ENCODE data around the gene TOPBP1. TPM values are rescaled to one million over a fixed set of nuclear protein-coding genes. Genes with fewer than 3 reads are reported as not detected.

Gene TOPBP1
- total RNA-seq, 1 donor from 2014 or later: 23.9 TPM

DNA sequence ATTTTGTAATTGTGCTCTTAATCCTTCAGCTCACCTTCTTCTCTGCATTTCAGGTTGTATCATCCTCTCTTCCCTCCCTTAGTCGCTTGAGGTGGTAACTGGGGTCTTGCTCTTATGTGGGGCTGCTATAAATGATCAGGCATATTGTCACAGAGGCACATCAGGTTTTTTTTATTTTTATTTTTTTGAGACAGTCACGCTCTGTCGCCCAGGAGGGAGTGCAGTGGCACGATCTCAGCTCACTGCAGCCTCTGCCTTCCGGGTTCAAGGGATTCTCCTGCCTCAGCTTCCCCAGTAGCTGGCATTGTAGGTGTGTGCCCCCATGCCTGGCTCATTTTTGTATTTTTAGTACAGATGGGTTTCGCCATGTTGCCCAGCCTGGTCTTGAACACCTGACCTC is 78.3 kb downstream of the TOPBP1 start:
- no peaks in the 10 kb centered on the region for H3K27me3 Mint-ChIP-seq (ENCODE audit: low read depth, unreplicated experiment)
- H3K36me3 ChIP-seq (ENCODE audit: insufficient read depth, low read length): peaks cover 73% of the 10 kb centered on the region
- H4K20me1 ChIP-seq (ENCODE audit: insufficient read depth, low read length): peaks cover 89% of the 10 kb centered on the region
- no peak overlapping the region for H3K4me3 Mint-ChIP-seq (ENCODE audit: unreplicated experiment)
- H3K4me1 ChIP-seq (ENCODE audit: insufficient read depth, low read length): peaks cover 1% of the 10 kb centered on the region
- FAIRE-seq (no peak), DNase-seq (ENCODE audit: low read depth) (no peak)
- no peaks in the 10 kb centered on the region for H3K27me3 ChIP-seq (ENCODE audit: insufficient read depth, low read length)
- no peaks in the 10 kb centered on the region for H3K9me3 ChIP-seq (ENCODE audit: insufficient read depth, low read depth, low read length)
- H3K4me1 Mint-ChIP-seq (ENCODE audit: low read depth, unreplicated experiment): peaks cover 23% of the 10 kb centered on the region
- no peaks in the 10 kb centered on the region for H3K9me3 Mint-ChIP-seq (ENCODE audit: unreplicated experiment)
- no peak overlapping the region for H3K4me2 ChIP-seq (ENCODE audit: low read length)
- no peak overlapping the region for H3K27ac ChIP-seq (ENCODE audit: low read depth, low read length)
- H3K36me3 Mint-ChIP-seq (ENCODE audit: low read depth, unreplicated experiment): peaks cover 10% of the 10 kb centered on the region
- TF ChIP-seq CTCF (IDR thresholded peaks at IDR 0.05; ENCODE audit: insufficient read depth, low read depth, low read length) (no peak), EZH2 (IDR thresholded peaks at IDR 0.05; ENCODE audit: insufficient read depth, low read length) (no peak)
- H3K79me2 ChIP-seq (ENCODE audit: insufficient read depth, low read length): peaks cover 85% of the 10 kb centered on the region
- H3K4me3 ChIP-seq (ENCODE audit: insufficient read depth, low read depth, low read length): no peak overlapping the region
- no peak overlapping the region for H2AFZ ChIP-seq (ENCODE audit: low read depth, low read length)
- no peak overlapping the region for H3K27ac Mint-ChIP-seq (ENCODE audit: unreplicated experiment)
- H3K9ac ChIP-seq (ENCODE audit: low read length): no peak overlapping the region

DNA sequence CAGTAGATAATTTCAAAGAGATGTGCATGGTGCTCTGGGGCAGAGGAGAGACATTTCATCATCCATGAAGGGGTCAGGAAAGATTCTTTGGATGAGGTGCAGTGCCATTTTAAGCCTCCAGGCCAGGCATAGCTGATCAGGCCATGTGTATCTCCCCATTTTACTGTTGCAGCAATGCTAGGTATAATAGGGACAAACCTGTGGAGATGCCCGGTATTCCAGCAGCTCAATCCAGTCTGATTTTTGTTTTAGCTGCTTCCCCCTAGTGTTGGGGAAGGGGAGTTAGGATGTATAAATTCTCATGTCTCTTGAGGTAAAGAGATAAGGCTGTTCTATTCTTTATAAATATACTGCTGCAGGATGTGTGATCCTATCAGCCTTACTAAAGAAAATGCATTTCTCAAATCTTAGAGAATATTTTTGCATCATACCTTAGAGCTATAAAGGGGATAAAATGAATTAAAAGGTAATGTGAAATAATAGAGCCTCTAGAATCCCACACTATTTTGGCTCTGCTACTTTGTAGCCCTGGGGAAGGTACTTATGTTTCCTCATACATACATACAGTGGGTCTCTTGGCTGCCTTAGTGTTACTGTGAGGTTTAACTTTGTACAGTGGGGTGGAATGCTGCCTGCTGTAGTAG is 83.1 kb downstream of the TOPBP1 start:
- DNase-seq (ENCODE audit: low read depth) (peak; percentile 31), FAIRE-seq (no peak)
- H3K4me1 ChIP-seq (ENCODE audit: insufficient read depth, low read length): peaks cover 16% of the 10 kb centered on the region
- Mint-ChIP-seq H3K9me3 (ENCODE audit: unreplicated experiment) (no peaks in the 10 kb centered on the region), H3K4me3 (ENCODE audit: unreplicated experiment) (peak overlapping the region; percentile 81), H3K4me1 (ENCODE audit: low read depth, unreplicated experiment) (peaks cover 27% of the 10 kb centered on the region), H3K27ac (ENCODE audit: unreplicated experiment) (peak overlapping the region; percentile 72), H3K27me3 (ENCODE audit: low read depth, unreplicated experiment) (no peaks in the 10 kb centered on the region), H3K36me3 (ENCODE audit: low read depth, unreplicated experiment) (peaks cover 30% of the 10 kb centered on the region)
- H4K20me1 ChIP-seq (ENCODE audit: insufficient read depth, low read length): peaks cover 88% of the 10 kb centered on the region
- H3K27me3 ChIP-seq (ENCODE audit: insufficient read depth, low read length): no peaks in the 10 kb centered on the region
- no peak overlapping the region for H2AFZ ChIP-seq (ENCODE audit: low read depth, low read length)
- TF ChIP-seq CTCF (IDR thresholded peaks at IDR 0.05; ENCODE audit: insufficient read depth, low read depth, low read length): peak; percentile 65
- TF ChIP-seq EZH2 (IDR thresholded peaks at IDR 0.05; ENCODE audit: insufficient read depth, low read length): no peak
- H3K27ac ChIP-seq (ENCODE audit: low read depth, low read length): no peak overlapping the region
- peaks cover 49% of the 10 kb centered on the region for H3K36me3 ChIP-seq (ENCODE audit: insufficient read depth, low read length)
- no peaks in the 10 kb centered on the region for H3K9me3 ChIP-seq (ENCODE audit: insufficient read depth, low read depth, low read length)
- H3K4me3 ChIP-seq (ENCODE audit: insufficient read depth, low read depth, low read length): no peak overlapping the region
- peaks cover 91% of the 10 kb centered on the region for H3K79me2 ChIP-seq (ENCODE audit: insufficient read depth, low read length)
- peak overlapping the region; percentile 55 for H3K4me2 ChIP-seq (ENCODE audit: low read length)
- H3K9ac ChIP-seq (ENCODE audit: low read length): peak overlapping the region; percentile 3

DNA sequence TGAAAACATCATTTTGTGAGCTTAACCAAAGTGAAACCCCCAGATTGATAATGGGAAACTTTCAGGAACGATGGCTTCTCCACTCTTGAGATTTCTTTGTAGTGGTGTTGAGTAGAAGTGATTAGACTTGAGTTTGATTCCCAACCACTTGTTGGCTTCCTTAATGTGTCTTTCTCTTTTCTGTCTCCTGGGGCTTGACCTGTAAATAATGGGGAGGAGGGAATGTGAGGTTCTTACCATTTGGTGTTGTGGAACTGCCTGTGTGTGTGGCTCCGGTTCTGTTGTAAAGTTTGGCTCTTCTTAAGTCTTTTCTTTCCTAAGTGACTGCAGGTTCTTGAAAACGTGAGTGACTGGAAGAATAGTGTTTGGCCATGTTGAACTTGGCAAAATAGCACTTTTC is 85.6 kb downstream of the TOPBP1 start:
- H3K36me3 Mint-ChIP-seq (ENCODE audit: low read depth, unreplicated experiment): peaks cover 30% of the 10 kb centered on the region
- no peak for FAIRE-seq

More for the DNA sequence above, 85.6 kb downstream of the TOPBP1 start:
- no peaks in the 10 kb centered on the region for H3K27me3 Mint-ChIP-seq (ENCODE audit: low read depth, unreplicated experiment)
- H3K27ac ChIP-seq (ENCODE audit: low read depth, low read length): no peak overlapping the region
- no peak for TF ChIP-seq CTCF (IDR thresholded peaks at IDR 0.05; ENCODE audit: insufficient read depth, low read depth, low read length)
- TF ChIP-seq EZH2 (IDR thresholded peaks at IDR 0.05; ENCODE audit: insufficient read depth, low read length): no peak
- H3K27ac Mint-ChIP-seq (ENCODE audit: unreplicated experiment): peak overlapping the region; percentile 9
- H3K79me2 ChIP-seq (ENCODE audit: insufficient read depth, low read length): peaks cover 66% of the 10 kb centered on the region
- H3K4me1 ChIP-seq (ENCODE audit: insufficient read depth, low read length): peaks cover 31% of the 10 kb centered on the region
- H3K4me3 Mint-ChIP-seq (ENCODE audit: unreplicated experiment): peak overlapping the region; percentile 93
- no peaks in the 10 kb centered on the region for H3K9me3 ChIP-seq (ENCODE audit: insufficient read depth, low read depth, low read length)
- no peak for DNase-seq (ENCODE audit: low read depth)
- peaks cover 31% of the 10 kb centered on the region for H3K4me1 Mint-ChIP-seq (ENCODE audit: low read depth, unreplicated experiment)
- peaks cover 30% of the 10 kb centered on the region for H3K36me3 ChIP-seq (ENCODE audit: insufficient read depth, low read length)
- no peak overlapping the region for H2AFZ ChIP-seq (ENCODE audit: low read depth, low read length)
- H3K4me2 ChIP-seq (ENCODE audit: low read length): peak overlapping the region; percentile 88
- no peaks in the 10 kb centered on the region for H3K9me3 Mint-ChIP-seq (ENCODE audit: unreplicated experiment)
- H3K27me3 ChIP-seq (ENCODE audit: insufficient read depth, low read length): no peaks in the 10 kb centered on the region
- H3K9ac ChIP-seq (ENCODE audit: low read length): peak overlapping the region; percentile 91
- H3K4me3 ChIP-seq (ENCODE audit: insufficient read depth, low read depth, low read length): peak overlapping the region; percentile 93
- peaks cover 64% of the 10 kb centered on the region for H4K20me1 ChIP-seq (ENCODE audit: insufficient read depth, low read length)
